ENCODE data around the gene LIMK1. TPM values are rescaled to one million over a fixed set of nuclear protein-coding genes. Genes with fewer than 3 reads are reported as not detected.
A peak's percentile ranks its signal among the peaks of the same experiment; 100 is the strongest.

LIMK1 gene
- total and polyA plus RNA-seq, 5 experiments from 2014 or later: 2.8 to 14.6 (median 4.8) TPM

- no peak for DNase-seq
- peaks cover 0 to 6% (median 2%) of the 10 kb centered on the region in 4 donors for H3K4me1 Mint-ChIP-seq
- H3K27ac Mint-ChIP-seq: no peak overlapping the region
- H3K9me3 Mint-ChIP-seq: no peaks in the 10 kb centered on the region
- peaks cover 0 to 8% (median 0%) of the 10 kb centered on the region in 5 donors for H3K27me3 Mint-ChIP-seq
- POLR2A ChIA-PET: no interaction called here
- ATAC-seq: no peak
- H3K4me3 Mint-ChIP-seq: no peak overlapping the region
- H3K36me3 Mint-ChIP-seq: no peaks in the 10 kb centered on the region
Observed at GRCh38 chr7:74047804-74048380, 35.7 kb upstream of the LIMK1 start.

DNA sequence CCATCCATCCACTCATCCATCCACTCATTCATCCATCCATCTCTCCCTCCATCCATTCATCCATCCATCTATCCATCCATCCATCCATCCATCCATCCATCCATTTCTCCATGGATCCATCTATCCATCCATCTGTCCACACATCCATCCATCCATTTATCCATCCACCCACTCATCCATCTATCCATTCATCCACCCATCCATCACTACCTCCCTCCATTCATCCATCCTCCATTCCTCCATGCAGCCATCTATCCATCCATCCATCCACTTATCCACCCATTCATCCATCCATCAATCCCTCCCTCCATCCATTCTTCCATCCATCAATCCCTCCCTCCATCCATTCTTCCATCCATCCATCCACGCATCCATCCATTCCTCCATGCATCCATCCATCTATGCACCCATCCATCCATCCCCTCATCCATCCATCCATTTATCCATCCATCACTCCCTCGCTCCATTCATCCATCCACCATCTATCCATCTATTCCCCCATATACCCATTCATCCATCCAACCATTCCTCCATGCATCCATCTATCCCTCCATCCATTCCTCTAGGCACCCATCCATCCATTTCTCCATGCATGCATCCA is 34.5 kb upstream of the LIMK1 start:
- Mint-ChIP-seq H3K4me1 (peaks cover 0 to 6% (median 2%) of the 10 kb centered on the region in 4 donors), H3K27ac (no peak overlapping the region), H3K36me3 (no peaks in the 10 kb centered on the region), H3K27me3 (peaks cover 0 to 15% (median 2%) of the 10 kb centered on the region in 5 donors), H3K9me3 (no peaks in the 10 kb centered on the region), H3K4me3 (no peak overlapping the region)
- POLR2A ChIA-PET: no interaction called here
- no peak for DNase-seq
- no peak for ATAC-seq

DNA sequence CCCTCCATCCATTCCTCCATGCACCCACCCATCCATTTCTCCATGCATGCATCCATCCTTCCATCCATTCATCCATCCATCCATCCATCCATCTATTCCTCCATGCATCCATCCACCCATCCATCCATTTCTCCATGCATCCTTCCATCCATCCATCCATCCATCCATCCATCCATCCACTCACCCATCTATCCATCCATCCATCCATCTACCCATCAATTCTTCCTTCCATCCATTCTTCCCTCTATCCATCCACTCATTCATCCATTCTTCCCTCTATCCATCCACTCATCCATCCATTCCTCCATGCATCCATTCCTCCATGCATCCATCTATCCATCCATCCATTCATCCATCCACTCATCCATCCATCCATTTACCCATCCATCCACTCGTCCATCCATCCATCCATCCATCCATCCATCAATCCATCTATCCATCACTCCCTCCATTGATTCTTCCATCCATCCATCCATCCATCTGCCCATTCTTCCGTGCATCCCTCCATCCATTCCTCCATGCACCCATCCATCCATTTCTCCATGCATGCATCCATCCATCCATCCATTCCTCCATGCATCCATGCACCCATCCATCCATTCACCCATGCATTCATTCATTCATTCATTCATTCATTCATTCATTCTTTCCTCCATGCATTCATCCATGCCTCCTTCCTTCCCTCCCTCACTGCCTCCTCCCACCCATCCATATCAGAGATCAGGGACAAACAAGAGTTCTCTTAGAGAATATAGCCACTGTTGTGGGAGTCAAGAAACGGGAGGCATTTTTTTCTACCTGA is 33.4 kb upstream of the LIMK1 start:
- Mint-ChIP-seq H3K4me1 (peaks cover 0 to 6% (median 2%) of the 10 kb centered on the region in 4 donors), H3K27ac (no peak overlapping the region), H3K27me3 (peaks cover 0 to 19% (median 2%) of the 10 kb centered on the region in 5 donors), H3K36me3 (no peaks in the 10 kb centered on the region), H3K9me3 (no peaks in the 10 kb centered on the region), H3K4me3 (no peak overlapping the region)
- DNase-seq (peak in 1 of 10 donors; percentile 19), ATAC-seq (no peak)
- POLR2A ChIA-PET: no interaction called here

DNA sequence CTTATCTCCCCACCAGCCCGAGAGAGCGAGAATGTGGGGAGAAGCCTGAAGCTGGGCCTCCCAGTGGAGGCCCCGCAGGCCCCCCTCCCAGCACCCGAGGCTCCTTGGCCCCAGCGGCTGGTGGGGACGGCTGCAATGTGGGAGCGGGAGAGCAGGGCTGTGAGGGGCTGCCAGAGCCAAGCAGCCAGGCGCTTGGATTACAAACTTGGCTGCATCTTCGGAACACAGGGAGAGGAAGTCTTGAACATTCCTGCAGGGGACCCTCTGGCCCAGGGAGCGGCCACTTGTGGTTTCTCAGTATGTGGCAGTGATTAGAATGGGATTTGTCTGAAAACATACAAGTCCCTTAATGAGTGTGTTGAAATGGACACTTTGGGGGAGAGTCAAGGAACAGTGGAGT is 32.4 kb upstream of the LIMK1 start:
- ATAC-seq: no peak
- POLR2A ChIA-PET: no interaction called here

GRCh38 chr7:74051629-74052410 is 31.8 kb upstream of the LIMK1 start:
- POLR2A ChIA-PET: no interaction called here
- ATAC-seq: no peak
- no peaks in the 10 kb centered on the region for H3K36me3 Mint-ChIP-seq
- no peaks in the 10 kb centered on the region for H3K9me3 Mint-ChIP-seq
- peak overlapping the region in 2 of 10 donors; percentile 46 to 69 for H3K27ac Mint-ChIP-seq
- peaks cover 0 to 19% (median 2%) of the 10 kb centered on the region in 5 donors for H3K27me3 Mint-ChIP-seq
- H3K4me3 Mint-ChIP-seq: no peak overlapping the region
- H3K4me1 Mint-ChIP-seq: peaks cover 0 to 6% (median 2%) of the 10 kb centered on the region in 4 donors
- DNase-seq: peak in 1 of 10 donors; percentile 61

More for the DNA sequence above, 32.4 kb upstream of the LIMK1 start:
- Mint-ChIP-seq H3K4me3 (no peak overlapping the region), H3K27me3 (peaks cover 0 to 19% (median 2%) of the 10 kb centered on the region in 5 donors), H3K36me3 (no peaks in the 10 kb centered on the region), H3K9me3 (no peaks in the 10 kb centered on the region), H3K4me1 (peaks cover 0 to 6% (median 2%) of the 10 kb centered on the region in 4 donors), H3K27ac (no peak overlapping the region)
- DNase-seq: peak in 1 of 10 donors; percentile 60

GRCh38 chr7:74052628-74053027 is 31.0 kb upstream of the LIMK1 start:
- H3K4me1 Mint-ChIP-seq: peaks cover 0 to 6% (median 2%) of the 10 kb centered on the region in 4 donors
- H3K9me3 Mint-ChIP-seq: no peaks in the 10 kb centered on the region
- peaks cover under 1 to 19% (median 3%) of the 10 kb centered on the region in 5 donors for H3K27me3 Mint-ChIP-seq
- H3K36me3 Mint-ChIP-seq: no peaks in the 10 kb centered on the region
- ATAC-seq (no peak), DNase-seq (no peak)
- POLR2A ChIA-PET: no interaction called here
- peak overlapping the region in 1 of 10 donors; percentile 46 for H3K27ac Mint-ChIP-seq
- H3K4me3 Mint-ChIP-seq: no peak overlapping the region

GRCh38 chr7:74053589-74054186 is 29.9 kb upstream of the LIMK1 start:
- peaks cover 2 to 25% (median 6%) of the 10 kb centered on the region in 5 donors for H3K27me3 Mint-ChIP-seq
- H3K27ac Mint-ChIP-seq: peak overlapping the region in 1 of 10 donors; percentile 9
- POLR2A ChIA-PET: no interaction called here
- H3K4me1 Mint-ChIP-seq: peaks cover 0 to 6% (median 2%) of the 10 kb centered on the region in 4 donors
- ATAC-seq (no peak), DNase-seq (peak in 1 of 10 donors; percentile 18)
- H3K9me3 Mint-ChIP-seq: no peaks in the 10 kb centered on the region
- H3K4me3 Mint-ChIP-seq: no peak overlapping the region
- H3K36me3 Mint-ChIP-seq: no peaks in the 10 kb centered on the region

GRCh38 chr7:74056096-74056915 is 27.3 kb upstream of the LIMK1 start:
- no peak overlapping the region for H3K4me3 Mint-ChIP-seq
- no peak for ATAC-seq

GRCh38 chr7:74057216-74057925 is 26.2 kb upstream of the LIMK1 start:
- peak in 1 of 10 donors; percentile 45 for DNase-seq
- POLR2A ChIA-PET: interaction anchor here (0.5 kb wide), 1 partner anchor 110 kb away, joined by 3 read pairs; no protein-coding TSS in a partner anchor
- Mint-ChIP-seq H3K36me3 (no peaks in the 10 kb centered on the region), H3K4me1 (peaks cover 1 to 6% (median 3%) of the 10 kb centered on the region in 4 donors), H3K4me3 (no peak overlapping the region), H3K27ac (peak overlapping the region in 1 of 10 donors; percentile 28), H3K9me3 (no peaks in the 10 kb centered on the region), H3K27me3 (peaks cover 2 to 21% (median 6%) of the 10 kb centered on the region in 5 donors)
- ATAC-seq: no peak

More at GRCh38 chr7:74056096-74056915, 27.3 kb upstream of the LIMK1 start:
- H3K9me3 Mint-ChIP-seq: no peaks in the 10 kb centered on the region
- H3K36me3 Mint-ChIP-seq: no peaks in the 10 kb centered on the region
- peaks cover 2 to 25% (median 6%) of the 10 kb centered on the region in 5 donors for H3K27me3 Mint-ChIP-seq
- H3K27ac Mint-ChIP-seq: peak overlapping the region in 1 of 10 donors; percentile 53
- DNase-seq: peak in 1 of 10 donors; percentile 38
- H3K4me1 Mint-ChIP-seq: peaks cover 0 to 6% (median 2%) of the 10 kb centered on the region in 4 donors
- POLR2A ChIA-PET: no interaction called here

- Mint-ChIP-seq H3K4me1 (peaks cover 0 to 7% (median 1%) of the 10 kb centered on the region in 4 donors), H3K36me3 (no peaks in the 10 kb centered on the region), H3K27me3 (peaks cover 2 to 17% (median 6%) of the 10 kb centered on the region in 5 donors), H3K27ac (peak overlapping the region in 1 of 10 donors; percentile 28), H3K9me3 (no peaks in the 10 kb centered on the region), H3K4me3 (no peak overlapping the region)
- POLR2A ChIA-PET: no interaction called here
- ATAC-seq (no peak), DNase-seq (no peak)
Observed at GRCh38 chr7:74057987-74058386, 25.6 kb upstream of the LIMK1 start.

DNA sequence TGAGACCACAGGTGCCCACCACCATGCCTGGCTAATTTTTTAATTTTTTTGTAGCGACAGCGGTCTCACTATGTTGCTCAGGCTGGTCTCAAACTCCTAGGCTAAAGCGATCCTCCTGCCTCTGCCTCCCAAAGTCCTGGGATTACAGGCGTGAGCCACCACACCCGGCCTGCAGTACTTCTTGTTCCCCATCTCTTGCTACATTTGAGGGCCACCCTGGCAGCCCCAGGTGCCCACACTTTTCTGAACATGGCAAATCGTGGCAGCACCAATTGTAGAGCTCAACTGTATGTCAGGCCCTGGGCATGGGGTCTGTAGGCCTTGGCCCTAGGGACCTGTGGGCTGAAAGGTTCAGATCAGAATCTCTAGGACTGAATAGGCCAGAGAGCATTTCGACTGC is 25.1 kb upstream of the LIMK1 start:
- DNase-seq: peak in 1 of 10 donors; percentile 13
- H3K27ac Mint-ChIP-seq: peak overlapping the region in 2 of 10 donors; percentile 28 to 59
- H3K36me3 Mint-ChIP-seq: no peaks in the 10 kb centered on the region
- no peak for ATAC-seq
- peaks cover 0 to 14% (median 6%) of the 10 kb centered on the region in 5 donors for H3K27me3 Mint-ChIP-seq
- H3K4me3 Mint-ChIP-seq: no peak overlapping the region
- POLR2A ChIA-PET: no interaction called here
- no peaks in the 10 kb centered on the region for H3K9me3 Mint-ChIP-seq
- H3K4me1 Mint-ChIP-seq: peaks cover 0 to 7% (median 1%) of the 10 kb centered on the region in 4 donors
